ENCODE measurements around the gene RMDN3.

The RMDN3 gene

DNA sequence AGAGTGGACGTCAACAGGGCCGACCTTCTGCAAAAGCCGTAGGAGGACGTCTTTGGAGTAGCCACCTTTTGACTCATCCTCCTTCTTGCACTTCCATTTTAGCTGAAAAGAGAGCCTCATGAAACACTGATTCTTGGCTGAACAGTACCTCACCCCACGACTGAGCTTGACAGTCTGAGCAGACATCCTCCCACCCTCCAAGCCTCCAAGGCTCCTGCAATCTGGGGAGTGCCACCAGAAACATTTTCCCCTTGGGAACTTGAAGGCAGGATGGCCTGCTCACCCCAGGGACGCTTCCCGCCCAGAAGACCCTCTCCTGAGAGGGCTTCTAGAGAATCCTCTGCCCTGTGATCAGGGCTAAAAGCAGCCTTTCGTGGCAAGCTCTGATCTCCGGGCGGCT, 20.0 kb upstream of the RMDN3 start:
- no peak overlapping the region for H3K4me3 ChIP-seq (ENCODE audit: control insufficient read depth in 1 of 7, extremely low read depth in 1 of 7, insufficient read depth in 4 of 7, low read depth in 2 of 7, low read length in 6 of 7)
- H3K27me3 ChIP-seq (replicated peaks in 2 of 5; ENCODE audit: control insufficient read depth in 4 of 5, insufficient read depth in 5 of 5, low read length in 4 of 5), result no peaks in the 10 kb centered on the region
- DNase-seq, result no peak
- H3K9me3 ChIP-seq (ENCODE audit: control extremely low read depth in 1 of 5, control insufficient read depth in 4 of 5, insufficient read depth in 2 of 5, low read depth in 1 of 5, low read length in 4 of 5), result no peaks in the 10 kb centered on the region
- peaks cover 0 to 16% (median 14%) of the 10 kb centered on the region in 4 experiments for H3K4me1 ChIP-seq (ENCODE audit: control extremely low read depth in 1 of 4, control insufficient read depth in 4 of 4, insufficient read depth in 4 of 4, low read length in 3 of 4)
- 96% methylated on average over 10 of the region's 10 CpGs for WGBS (ENCODE audit: insufficient coverage)
- H3K27ac ChIP-seq (ENCODE audit: insufficient read depth in 1 of 2, low read depth in 1 of 2, low read length in 2 of 2, poor library complexity in 1 of 2, severe bottlenecking in 2 of 2), result no peak overlapping the region
- ChIA-PET POLR2A (no interaction called here), CTCF (interaction anchor here (1.1 to 15.4 kb wide), 4 partner anchors 12 to 82 kb away, joined by 3 to 204 read pairs (median 4); partner anchors contain the start of gene RMDN3)
- H3K36me3 ChIP-seq (ENCODE audit: control insufficient read depth in 4 of 4, insufficient read depth in 4 of 4, low read length in 3 of 4), result peaks cover 9 to 74% (median 55%) of the 10 kb centered on the region in 4 experiments

DNA sequence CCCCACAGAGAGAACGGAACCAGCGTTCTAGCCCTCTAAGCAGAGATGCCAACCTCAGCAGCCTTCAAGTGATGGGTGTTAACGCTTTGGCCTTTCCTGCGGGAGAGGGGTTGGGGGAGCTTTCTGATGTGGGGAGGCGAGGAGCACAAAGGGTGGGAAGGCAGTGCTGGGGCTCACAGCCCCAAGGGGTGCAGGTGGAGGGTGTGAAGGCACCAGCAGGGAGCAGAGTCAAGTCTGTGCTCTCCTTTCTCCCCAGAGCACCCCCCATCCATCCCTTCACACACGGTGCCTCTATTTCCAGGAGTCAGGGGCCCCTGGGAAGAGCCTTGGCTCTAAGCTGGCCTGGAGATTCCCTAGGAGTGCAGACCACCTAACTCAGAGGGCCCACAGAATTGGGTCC, 18.8 kb upstream of the RMDN3 start:
- peaks cover 0 to 27% (median 25%) of the 10 kb centered on the region in 4 experiments for H3K4me1 ChIP-seq (ENCODE audit: control extremely low read depth in 1 of 4, control insufficient read depth in 4 of 4, insufficient read depth in 4 of 4, low read length in 3 of 4)
- H3K4me3 ChIP-seq (ENCODE audit: control insufficient read depth in 1 of 7, extremely low read depth in 1 of 7, insufficient read depth in 4 of 7, low read depth in 2 of 7, low read length in 6 of 7), result no peak overlapping the region
- no peak overlapping the region for H3K27ac ChIP-seq (ENCODE audit: insufficient read depth in 1 of 2, low read depth in 1 of 2, low read length in 2 of 2, poor library complexity in 1 of 2, severe bottlenecking in 2 of 2)
- no peaks in the 10 kb centered on the region for H3K27me3 ChIP-seq (replicated peaks in 2 of 5; ENCODE audit: control insufficient read depth in 4 of 5, insufficient read depth in 5 of 5, low read length in 4 of 5)
- CTCF ChIA-PET, result interaction anchor here (1.0 to 14.6 kb wide), 4 partner anchors 11 to 73 kb away, joined by 3 to 123 read pairs (median 5); no protein-coding TSS in a partner anchor
- no peak for DNase-seq
- peaks cover 9 to 63% (median 45%) of the 10 kb centered on the region in 4 experiments for H3K36me3 ChIP-seq (ENCODE audit: control insufficient read depth in 4 of 4, insufficient read depth in 4 of 4, low read length in 3 of 4)
- 100% methylated on average over 1 of the region's 6 CpGs for WGBS (ENCODE audit: insufficient coverage)
- H3K9me3 ChIP-seq (ENCODE audit: control extremely low read depth in 1 of 5, control insufficient read depth in 4 of 5, insufficient read depth in 2 of 5, low read depth in 1 of 5, low read length in 4 of 5), result no peaks in the 10 kb centered on the region
- POLR2A ChIA-PET, result no interaction called here

DNA sequence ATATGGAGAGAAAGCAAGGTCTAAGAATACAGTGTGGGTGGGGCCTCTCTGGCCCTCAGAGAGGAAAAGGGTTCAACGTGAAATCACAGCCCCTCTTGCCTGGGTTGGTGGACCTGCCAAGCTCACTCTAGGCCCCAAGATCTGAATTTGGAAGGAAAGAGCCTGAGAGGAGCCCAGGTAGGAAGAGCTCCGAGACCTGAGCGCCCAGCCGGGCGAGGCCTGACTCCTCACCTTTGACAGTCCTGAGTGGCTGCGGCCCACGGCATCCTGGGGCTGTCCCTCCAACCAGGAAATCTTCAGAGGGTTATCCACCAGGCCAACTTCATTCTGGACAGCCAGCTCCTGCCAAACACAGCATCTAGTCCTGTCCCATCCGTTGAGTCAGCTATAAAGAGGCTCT, 18.4 kb upstream of the RMDN3 start:
- peaks cover 9 to 62% (median 42%) of the 10 kb centered on the region in 4 experiments for H3K36me3 ChIP-seq (ENCODE audit: control insufficient read depth in 4 of 4, insufficient read depth in 4 of 4, low read length in 3 of 4)
- no peak overlapping the region for H3K27ac ChIP-seq (ENCODE audit: insufficient read depth in 1 of 2, low read depth in 1 of 2, low read length in 2 of 2, poor library complexity in 1 of 2, severe bottlenecking in 2 of 2)
- DNase-seq, result no peak
- no peaks in the 10 kb centered on the region for H3K27me3 ChIP-seq (replicated peaks in 2 of 5; ENCODE audit: control insufficient read depth in 4 of 5, insufficient read depth in 5 of 5, low read length in 4 of 5)
- CTCF ChIA-PET, result interaction anchor here (1.0 to 14.6 kb wide), 4 partner anchors 12 to 72 kb away, joined by 3 to 123 read pairs (median 5); no protein-coding TSS in a partner anchor
- H3K9me3 ChIP-seq (ENCODE audit: control extremely low read depth in 1 of 5, control insufficient read depth in 4 of 5, insufficient read depth in 2 of 5, low read depth in 1 of 5, low read length in 4 of 5), result no peaks in the 10 kb centered on the region
- no peak overlapping the region for H3K4me3 ChIP-seq (ENCODE audit: control insufficient read depth in 1 of 7, extremely low read depth in 1 of 7, insufficient read depth in 4 of 7, low read depth in 2 of 7, low read length in 6 of 7)
- H3K4me1 ChIP-seq (ENCODE audit: control extremely low read depth in 1 of 4, control insufficient read depth in 4 of 4, insufficient read depth in 4 of 4, low read length in 3 of 4), result peaks cover 0 to 31% (median 29%) of the 10 kb centered on the region in 4 experiments
- 96% methylated on average over 4 of the region's 8 CpGs for WGBS (ENCODE audit: insufficient coverage)
- POLR2A ChIA-PET, result no interaction called here

DNA sequence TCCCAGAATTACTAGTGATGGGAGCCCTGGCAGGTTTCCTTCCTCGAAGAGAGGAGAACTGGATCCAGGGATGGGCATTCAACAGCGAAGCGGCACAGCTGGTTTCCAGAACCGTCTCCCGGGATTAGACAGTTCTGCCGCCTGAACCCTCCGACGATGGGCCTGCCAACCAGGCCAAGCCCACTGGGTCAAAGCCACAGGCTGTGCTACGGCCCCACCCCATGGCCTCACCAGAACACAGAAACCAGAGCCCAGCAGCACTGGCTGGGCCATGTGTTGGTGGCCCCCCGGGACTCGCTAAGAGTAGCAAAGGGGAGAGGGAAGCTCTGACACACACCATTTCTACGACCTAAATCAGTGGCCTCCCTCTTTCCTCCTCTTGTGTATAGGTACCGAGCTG, 17.0 kb upstream of the RMDN3 start:
- Histone ChIP-seq H3K27ac (ENCODE audit: insufficient read depth in 1 of 2, low read depth in 1 of 2, low read length in 2 of 2, poor library complexity in 1 of 2, severe bottlenecking in 2 of 2) (no peak overlapping the region), H3K36me3 (ENCODE audit: control insufficient read depth in 4 of 4, insufficient read depth in 4 of 4, low read length in 3 of 4) (peaks cover 9 to 72% (median 45%) of the 10 kb centered on the region in 4 experiments)
- WGBS (ENCODE audit: insufficient coverage), result 97% methylated on average over 8 of the region's 13 CpGs

DNA sequence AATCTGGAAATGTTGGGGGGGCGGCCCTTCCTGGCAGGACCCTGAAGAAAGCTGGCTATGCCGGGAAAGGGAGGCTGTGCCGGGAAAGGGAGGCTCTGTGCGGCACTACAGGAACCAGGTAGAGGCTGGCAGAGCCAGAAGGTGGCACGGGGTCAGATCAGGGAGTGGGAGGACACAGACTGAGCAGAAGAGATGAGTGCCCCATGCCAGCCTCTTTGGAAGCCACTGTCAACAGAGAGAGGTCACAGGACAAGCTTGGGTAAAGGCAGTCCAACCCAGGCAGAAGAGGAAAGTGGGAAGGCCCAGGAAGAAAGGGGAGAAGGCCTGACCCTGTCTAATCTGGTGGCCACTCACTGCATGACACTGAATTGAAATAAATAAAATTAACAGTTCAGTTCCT, 16.2 kb upstream of the RMDN3 start:
- H3K4me3 ChIP-seq (ENCODE audit: control insufficient read depth in 1 of 7, extremely low read depth in 1 of 7, insufficient read depth in 4 of 7, low read depth in 2 of 7, low read length in 6 of 7), result no peak overlapping the region
- no peak for DNase-seq
- peaks cover 9 to 72% (median 44%) of the 10 kb centered on the region in 4 experiments for H3K36me3 ChIP-seq (ENCODE audit: control insufficient read depth in 4 of 4, insufficient read depth in 4 of 4, low read length in 3 of 4)

More for the DNA sequence above, 17.0 kb upstream of the RMDN3 start:
- POLR2A ChIA-PET, result no interaction called here
- CTCF ChIA-PET, result interaction anchor here (0.7 to 14.6 kb wide), 2 partner anchors 13 to 34 kb away, joined by 3 to 123 read pairs; no protein-coding TSS in a partner anchor
- Histone ChIP-seq H3K9me3 (ENCODE audit: control extremely low read depth in 1 of 5, control insufficient read depth in 4 of 5, insufficient read depth in 2 of 5, low read depth in 1 of 5, low read length in 4 of 5) (no peaks in the 10 kb centered on the region), H3K4me3 (ENCODE audit: control insufficient read depth in 1 of 7, extremely low read depth in 1 of 7, insufficient read depth in 4 of 7, low read depth in 2 of 7, low read length in 6 of 7) (no peak overlapping the region), H3K27me3 (replicated peaks in 2 of 5; ENCODE audit: control insufficient read depth in 4 of 5, insufficient read depth in 5 of 5, low read length in 4 of 5) (no peaks in the 10 kb centered on the region), H3K4me1 (ENCODE audit: control extremely low read depth in 1 of 4, control insufficient read depth in 4 of 4, insufficient read depth in 4 of 4, low read length in 3 of 4) (peaks cover 0 to 45% (median 37%) of the 10 kb centered on the region in 4 experiments)
- no peak for DNase-seq

DNA sequence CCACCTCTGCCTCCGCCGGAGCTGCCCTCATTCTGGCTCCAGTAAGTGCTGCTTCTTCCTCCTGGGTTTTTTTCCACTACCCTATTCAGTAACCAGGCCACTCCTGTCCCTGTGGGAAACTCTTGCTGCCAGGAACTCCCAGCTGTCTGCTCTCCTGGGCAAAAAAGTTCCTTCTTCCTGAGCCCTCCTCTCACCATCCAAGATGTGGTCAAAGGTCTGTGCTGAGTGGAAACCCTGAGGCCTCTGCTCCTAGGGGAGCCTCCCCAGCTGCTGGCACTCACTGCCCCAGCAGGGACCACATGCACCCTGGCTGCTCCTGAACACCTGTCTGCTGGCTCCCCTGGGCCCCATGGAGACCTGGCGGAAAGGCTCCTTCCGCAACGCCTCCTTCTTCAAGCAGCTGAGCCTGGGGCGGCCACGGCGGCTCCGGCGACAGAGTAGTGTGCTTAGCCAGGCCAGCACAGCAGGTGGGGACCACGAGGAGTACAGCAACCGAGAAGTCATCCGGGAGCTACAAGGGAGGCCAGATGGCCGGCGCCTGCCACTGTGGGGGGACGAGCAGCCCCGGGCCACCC, 15.2 kb upstream of the RMDN3 start:
- Histone ChIP-seq H3K4me1 (ENCODE audit: control extremely low read depth in 1 of 4, control insufficient read depth in 4 of 4, insufficient read depth in 4 of 4, low read length in 3 of 4) (peaks cover 0 to 57% (median 45%) of the 10 kb centered on the region in 4 experiments), H3K9me3 (ENCODE audit: control extremely low read depth in 1 of 5, control insufficient read depth in 4 of 5, insufficient read depth in 2 of 5, low read depth in 1 of 5, low read length in 4 of 5) (no peaks in the 10 kb centered on the region), H3K27me3 (replicated peaks in 2 of 5; ENCODE audit: control insufficient read depth in 4 of 5, insufficient read depth in 5 of 5, low read length in 4 of 5) (no peaks in the 10 kb centered on the region), H3K4me3 (ENCODE audit: control insufficient read depth in 1 of 7, extremely low read depth in 1 of 7, insufficient read depth in 4 of 7, low read depth in 2 of 7, low read length in 6 of 7) (peak overlapping the region in 5 of 7 experiments; percentile 16 to 63 (median 53)), H3K36me3 (ENCODE audit: control insufficient read depth in 4 of 4, insufficient read depth in 4 of 4, low read length in 3 of 4) (peaks cover 5 to 62% (median 35%) of the 10 kb centered on the region in 4 experiments), H3K27ac (ENCODE audit: insufficient read depth in 1 of 2, low read depth in 1 of 2, low read length in 2 of 2, poor library complexity in 1 of 2, severe bottlenecking in 2 of 2) (peak overlapping the region; percentile 40 to 65)
- ChIA-PET POLR2A (interaction anchor here (1.0 kb wide), 1 partner anchor 13 kb away, joined by 4 read pairs; no protein-coding TSS in a partner anchor), CTCF (interaction anchor here (0.8 to 14.6 kb wide), 13 partner anchors 8 to 92 kb away, joined by 3 to 123 read pairs (median 4); no protein-coding TSS in a partner anchor)
- peak in 2 of 3 donors; percentile 45 to 56 for DNase-seq
- 66% methylated on average over 17 of the region's 17 CpGs for WGBS (ENCODE audit: insufficient coverage)

More for the DNA sequence above, 16.2 kb upstream of the RMDN3 start:
- Histone ChIP-seq H3K27ac (ENCODE audit: insufficient read depth in 1 of 2, low read depth in 1 of 2, low read length in 2 of 2, poor library complexity in 1 of 2, severe bottlenecking in 2 of 2) (no peak overlapping the region), H3K27me3 (replicated peaks in 2 of 5; ENCODE audit: control insufficient read depth in 4 of 5, insufficient read depth in 5 of 5, low read length in 4 of 5) (no peaks in the 10 kb centered on the region), H3K9me3 (ENCODE audit: control extremely low read depth in 1 of 5, control insufficient read depth in 4 of 5, insufficient read depth in 2 of 5, low read depth in 1 of 5, low read length in 4 of 5) (no peaks in the 10 kb centered on the region), H3K4me1 (ENCODE audit: control extremely low read depth in 1 of 4, control insufficient read depth in 4 of 4, insufficient read depth in 4 of 4, low read length in 3 of 4) (peaks cover 0 to 49% (median 37%) of the 10 kb centered on the region in 4 experiments)
- POLR2A ChIA-PET, result no interaction called here
- CTCF ChIA-PET, result interaction anchor here (0.7 to 14.6 kb wide), 7 partner anchors 14 to 93 kb away, joined by 3 to 123 read pairs (median 3); no protein-coding TSS in a partner anchor
- 96% methylated on average over 5 of the region's 5 CpGs for WGBS (ENCODE audit: insufficient coverage)

All from common myeloid progenitor, CD34-positive (primary cell).